Fibroblast of pulmonary artery (primary cell): ENCODE results near the gene CDKL5.

Experiments used
- DNase-seq: peaks from one replicate; pipeline ENCODE4 v3.0.0-alpha.2; 2010; ENCODE audit warnings: low read depth
- H3K4me3 ChIP-seq: replicated peaks from 2 replicates; pipeline ENCODE4 v1.5.1; 2011; ENCODE audit warnings: low read depth, mild to moderate bottlenecking, control low read depth, low read length, moderate library complexity
- CTCF ChIP-seq: IDR thresholded peaks from 2 replicates; pipeline ENCODE4 v1.5.1; 2011; ENCODE audit warnings: mild to moderate bottlenecking, control low read depth, low read length, inconsistent platforms; ENCODE audit errors: missing control alignments

Gene CDKL5

DNA sequence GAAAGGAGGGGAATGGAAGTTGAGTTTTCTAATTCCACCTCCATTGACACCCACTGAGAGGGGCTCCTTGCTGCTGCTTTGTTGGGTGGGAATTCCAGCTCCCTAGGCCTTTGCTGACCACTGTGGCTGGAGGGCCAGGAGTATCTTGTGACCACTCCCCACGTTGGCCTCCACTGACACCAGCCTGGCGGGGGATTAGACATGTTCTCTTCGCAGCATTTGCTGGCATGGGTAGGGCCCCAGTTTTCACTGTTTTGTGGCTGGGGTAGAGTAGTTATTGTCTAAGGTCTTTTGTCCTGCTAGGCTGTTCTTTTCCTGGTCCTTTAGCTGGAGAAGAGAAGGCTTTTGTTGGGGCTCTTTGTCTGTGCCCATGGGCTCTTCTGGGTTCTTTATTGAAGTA, 116.7 kb downstream of the CDKL5 start:
- TF ChIP-seq CTCF, result no peak
- DNase-seq, result no peak
- H3K4me3 ChIP-seq, result no peak overlapping the region

- no peak for TF ChIP-seq CTCF
- no peak for DNase-seq
- H3K4me3 ChIP-seq, result no peak overlapping the region
Observed at GRCh38 chrX:18542905-18543304, 117.5 kb downstream of the CDKL5 start.

DNA sequence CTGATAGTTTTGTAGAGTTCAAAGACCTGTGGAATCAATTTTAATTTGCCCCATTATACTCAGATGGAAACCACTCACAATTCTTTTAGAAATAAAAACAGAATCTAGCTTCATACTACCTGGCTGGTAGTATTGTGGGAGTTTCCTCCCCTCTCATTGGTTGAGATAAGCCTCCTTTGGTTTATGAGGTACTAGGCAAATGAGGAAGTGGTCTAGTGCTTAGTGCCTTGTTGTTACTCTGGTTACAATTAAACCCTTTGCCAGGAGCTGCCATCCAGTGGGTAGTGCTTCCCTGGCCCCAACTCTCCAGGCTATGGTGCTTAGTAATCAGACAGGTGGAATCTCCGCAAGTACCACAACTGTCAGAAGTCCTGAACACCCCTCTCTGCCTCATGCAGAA, 118.3 kb downstream of the CDKL5 start:
- no peak overlapping the region for H3K4me3 ChIP-seq
- no peak for TF ChIP-seq CTCF
- DNase-seq, result no peak

- H3K4me3 ChIP-seq, result no peak overlapping the region
- TF ChIP-seq CTCF, result no peak
- no peak for DNase-seq
Observed at GRCh38 chrX:18545771-18546170, 120.4 kb downstream of the CDKL5 start.

DNA sequence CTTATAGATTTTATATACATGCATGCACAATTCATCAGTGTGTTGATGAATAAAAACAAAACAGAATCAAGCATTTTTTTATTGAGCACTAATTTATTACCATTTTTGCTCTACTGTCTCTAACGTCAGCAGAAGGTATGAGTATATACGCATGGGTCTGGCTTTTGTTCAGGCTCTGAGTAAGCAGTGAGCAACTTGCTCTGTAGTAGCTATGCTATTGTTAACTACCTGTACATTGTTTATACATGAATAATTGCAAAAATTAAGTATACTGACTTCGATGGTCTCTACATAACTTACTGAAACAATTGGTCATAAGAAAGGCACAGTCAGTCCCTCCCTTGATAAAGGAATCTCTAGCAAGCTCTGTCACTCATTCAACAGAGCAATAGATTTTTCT, 123.6 kb downstream of the CDKL5 start:
- H3K4me3 ChIP-seq, result no peak overlapping the region
- DNase-seq, result no peak
- TF ChIP-seq CTCF, result no peak

- no peak for TF ChIP-seq CTCF
- no peak overlapping the region for H3K4me3 ChIP-seq
- no peak for DNase-seq
Observed at GRCh38 chrX:18549643-18550042, 124.2 kb downstream of the CDKL5 start.

GRCh38 chrX:18557879-18558278, 132.5 kb downstream of the CDKL5 start:
- no peak for DNase-seq
- H3K4me3 ChIP-seq, result no peak overlapping the region
- TF ChIP-seq CTCF, result no peak
